Loucy (cell line): Measurements from ENCODE around the gene LRRC55.

Experiments used
- H2AFZ ChIP-seq: fragments of 200-600 bp; sonication (generic); 2 replicates; pipeline ENCODE4 v1.6.0; 2016; ENCODE audit warnings: antibody characterized with exemption, mild to moderate bottlenecking, low read length, moderate library complexity
- H3F3A ChIP-seq: fragments of 200-600 bp; 2 replicates; pipeline ENCODE4 v1.6.0; 2016; ENCODE audit warnings: antibody characterized with exemption, low read depth, mild to moderate bottlenecking
- H3K27me3 ChIP-seq: fragments of 200-600 bp; sonication (generic); 2 replicates; pipeline ENCODE4 v1.6.1; 2014; ENCODE audit warnings: low read length, mild to moderate bottlenecking; ENCODE audit not compliant: insufficient read depth, poor library complexity, severe bottlenecking
- H3K36me3 ChIP-seq: fragments of 200-600 bp; sonication (generic); 2 replicates; pipeline ENCODE4 v1.6.1; 2016; ENCODE audit warnings: low read length; ENCODE audit not compliant: insufficient read depth
- H3K4me1 ChIP-seq: fragments of 200-600 bp; sonication (generic); 2 replicates; pipeline ENCODE4 v1.5.1; 2014; ENCODE audit warnings: low read length, mild to moderate bottlenecking; ENCODE audit not compliant: insufficient read depth, poor library complexity, severe bottlenecking
- H3K4me2 ChIP-seq: fragments of 200-600 bp; sonication (generic); 2 replicates; pipeline ENCODE4 v1.6.0; 2014; ENCODE audit warnings: antibody characterized with exemption, low read length, low read depth, mild to moderate bottlenecking; ENCODE audit not compliant: poor library complexity, severe bottlenecking
- H3K4me3 ChIP-seq: fragments of 200-600 bp; sonication (generic); 2 replicates; pipeline ENCODE4 v1.5.1; 2014; ENCODE audit warnings: low read length, mild to moderate bottlenecking, mixed read lengths; ENCODE audit not compliant: poor library complexity, severe bottlenecking
- H3K79me2 ChIP-seq: fragments of 200-600 bp; sonication (generic); 2 replicates; pipeline ENCODE4 v1.6.1; 2014; ENCODE audit warnings: low read length; ENCODE audit not compliant: insufficient read depth
- H3K9ac ChIP-seq: fragments of 200-600 bp; sonication (generic); 2 replicates; pipeline ENCODE4 v1.6.0; 2014; ENCODE audit warnings: mild to moderate bottlenecking, low read depth, low read length, moderate library complexity; ENCODE audit not compliant: poor library complexity, severe bottlenecking
- H3K9me2 ChIP-seq: fragments of 200-600 bp; sonication (generic); replicated peaks from 2 replicates; pipeline ENCODE4 v1.6.1; 2016; ENCODE audit warnings: low read depth, low read length, mixed read lengths
- H3K9me3 ChIP-seq: fragments of 200-600 bp; sonication (generic); 2 replicates; pipeline ENCODE4 v1.6.1; 2014; ENCODE audit warnings: mild to moderate bottlenecking, antibody characterized with exemption, low read length, low read depth; ENCODE audit not compliant: insufficient read depth
- H4K20me1 ChIP-seq: fragments of 200-600 bp; sonication (generic); 2 replicates; pipeline ENCODE4 v1.6.0; 2014; ENCODE audit warnings: antibody characterized with exemption, low read length, mild to moderate bottlenecking; ENCODE audit not compliant: insufficient read depth, poor library complexity, severe bottlenecking
- EZH2phosphoT487 ChIP-seq: fragments of 200-600 bp; IDR thresholded peaks from 2 replicates; pipeline ENCODE4 v1.6.1; 2018; ENCODE audit warnings: antibody characterized with exemption, mild to moderate bottlenecking, moderate library complexity, borderline replicate concordance
- TF ChIP-seq, protein P1 (sequence below): fragments of 200-600 bp; sonication (generic); conservative IDR thresholded peaks from 2 replicates; pipeline ENCODE4 v1.5.1; 2014; ENCODE audit warnings: mild to moderate bottlenecking, antibody characterized with exemption, low read length

The LRRC55 gene, protein sequence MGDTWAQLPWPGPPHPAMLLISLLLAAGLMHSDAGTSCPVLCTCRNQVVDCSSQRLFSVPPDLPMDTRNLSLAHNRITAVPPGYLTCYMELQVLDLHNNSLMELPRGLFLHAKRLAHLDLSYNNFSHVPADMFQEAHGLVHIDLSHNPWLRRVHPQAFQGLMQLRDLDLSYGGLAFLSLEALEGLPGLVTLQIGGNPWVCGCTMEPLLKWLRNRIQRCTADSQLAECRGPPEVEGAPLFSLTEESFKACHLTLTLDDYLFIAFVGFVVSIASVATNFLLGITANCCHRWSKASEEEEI

DNA sequence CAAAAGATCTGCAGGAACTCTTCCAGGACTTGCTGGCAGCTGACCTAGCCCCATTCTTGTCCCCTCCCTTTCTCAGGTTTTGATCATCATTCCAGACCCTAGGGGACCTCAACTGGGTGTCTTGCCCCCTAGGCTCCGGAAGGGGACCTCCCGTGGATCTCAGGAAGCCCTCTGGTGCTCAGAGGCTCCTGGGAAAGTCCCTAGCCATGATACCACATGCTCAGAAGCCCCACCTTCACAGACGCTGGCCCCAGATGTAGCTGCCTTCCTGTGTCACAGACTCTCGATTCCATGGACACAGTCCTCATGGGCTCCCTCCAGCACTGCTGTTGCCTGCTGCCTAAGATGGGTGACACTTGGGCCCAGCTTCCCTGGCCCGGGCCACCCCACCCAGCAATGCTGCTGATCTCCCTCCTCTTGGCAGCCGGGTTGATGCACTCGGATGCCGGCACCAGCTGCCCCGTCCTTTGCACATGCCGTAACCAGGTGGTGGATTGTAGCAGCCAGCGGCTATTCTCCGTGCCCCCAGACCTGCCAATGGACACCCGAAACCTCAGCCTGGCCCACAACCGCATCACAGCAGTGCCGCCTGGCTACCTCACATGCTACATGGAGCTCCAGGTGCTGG, at the start of gene LRRC55:
LRRC55 (plus strand) TSS at position 276 of the 628 bp plus-strand sequence; CDS start at position 346, 70 bp downstream.
- H3K36me3 ChIP-seq, result no peaks in the 10 kb centered on the region
- no peaks in the 10 kb centered on the region for H3K4me1 ChIP-seq
- H3K4me2 ChIP-seq, result no peak within 1 kb of the TSS
- no peak within 1 kb of the TSS for H3K9ac ChIP-seq
- no peaks in the 10 kb centered on the region for H3K79me2 ChIP-seq
- no peak within 1 kb of the TSS for H3K4me3 ChIP-seq
- H3K27me3 ChIP-seq, result no peaks in the 10 kb centered on the region
- no peaks in the 10 kb centered on the region; the same call in 1 of the 2 replicates for H3K9me3 ChIP-seq
- no peaks in the 10 kb centered on the region for H3F3A ChIP-seq
- H4K20me1 ChIP-seq, result no peaks in the 10 kb centered on the region
- no peak within 1 kb of the TSS for H2AFZ ChIP-seq
- TF ChIP-seq, protein P1, sequence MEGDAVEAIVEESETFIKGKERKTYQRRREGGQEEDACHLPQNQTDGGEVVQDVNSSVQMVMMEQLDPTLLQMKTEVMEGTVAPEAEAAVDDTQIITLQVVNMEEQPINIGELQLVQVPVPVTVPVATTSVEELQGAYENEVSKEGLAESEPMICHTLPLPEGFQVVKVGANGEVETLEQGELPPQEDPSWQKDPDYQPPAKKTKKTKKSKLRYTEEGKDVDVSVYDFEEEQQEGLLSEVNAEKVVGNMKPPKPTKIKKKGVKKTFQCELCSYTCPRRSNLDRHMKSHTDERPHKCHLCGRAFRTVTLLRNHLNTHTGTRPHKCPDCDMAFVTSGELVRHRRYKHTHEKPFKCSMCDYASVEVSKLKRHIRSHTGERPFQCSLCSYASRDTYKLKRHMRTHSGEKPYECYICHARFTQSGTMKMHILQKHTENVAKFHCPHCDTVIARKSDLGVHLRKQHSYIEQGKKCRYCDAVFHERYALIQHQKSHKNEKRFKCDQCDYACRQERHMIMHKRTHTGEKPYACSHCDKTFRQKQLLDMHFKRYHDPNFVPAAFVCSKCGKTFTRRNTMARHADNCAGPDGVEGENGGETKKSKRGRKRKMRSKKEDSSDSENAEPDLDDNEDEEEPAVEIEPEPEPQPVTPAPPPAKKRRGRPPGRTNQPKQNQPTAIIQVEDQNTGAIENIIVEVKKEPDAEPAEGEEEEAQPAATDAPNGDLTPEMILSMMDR, result no peak
- no peak for TF ChIP-seq EZH2phosphoT487
- no peaks in the 10 kb centered on the region for H3K9me2 ChIP-seq

DNA sequence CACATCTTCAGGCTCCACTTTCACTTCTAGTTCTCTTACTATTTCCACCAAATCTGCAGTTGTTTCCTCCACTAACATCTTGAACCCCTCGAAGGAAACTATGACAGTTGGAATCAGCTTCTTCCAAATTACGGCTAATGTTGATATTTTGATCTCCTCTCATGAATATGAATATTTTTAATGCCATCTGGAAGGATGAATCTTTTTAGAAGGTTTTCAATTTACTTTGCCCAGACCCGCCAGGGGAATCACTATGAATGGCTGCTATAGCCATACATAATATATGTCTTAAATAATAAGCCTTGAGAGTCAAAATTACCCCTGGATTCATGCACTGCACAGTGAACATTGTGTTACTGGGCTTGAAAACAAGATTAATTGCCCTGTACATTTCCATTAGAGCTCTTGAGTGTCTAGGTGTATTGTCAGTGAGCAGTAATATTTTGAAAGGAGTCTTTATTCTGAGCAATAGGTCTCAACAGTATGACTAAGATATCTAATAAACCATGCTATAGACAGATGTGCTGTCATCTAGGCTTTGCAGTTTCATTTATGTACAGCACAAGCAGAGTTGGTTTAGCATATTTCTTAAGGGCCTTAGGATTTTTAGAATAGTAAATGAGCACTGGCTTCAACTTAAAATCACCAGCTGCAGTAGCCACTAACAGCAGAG, 48.3 kb upstream of the LRRC55 start:
- Histone ChIP-seq H3K27me3 (no peaks in the 10 kb centered on the region), H3K9me3 (no peaks in the 10 kb centered on the region), H3K79me2 (no peaks in the 10 kb centered on the region), H2AFZ (no peak overlapping the region), H4K20me1 (no peaks in the 10 kb centered on the region), H3F3A (no peaks in the 10 kb centered on the region), H3K9ac (no peak overlapping the region), H3K4me2 (no peak overlapping the region), H3K9me2 (no peaks in the 10 kb centered on the region), H3K4me1 (no peaks in the 10 kb centered on the region), H3K36me3 (no peaks in the 10 kb centered on the region), H3K4me3 (no peak overlapping the region)
- TF ChIP-seq, protein P1, result no peak
- no peak for TF ChIP-seq EZH2phosphoT487

DNA sequence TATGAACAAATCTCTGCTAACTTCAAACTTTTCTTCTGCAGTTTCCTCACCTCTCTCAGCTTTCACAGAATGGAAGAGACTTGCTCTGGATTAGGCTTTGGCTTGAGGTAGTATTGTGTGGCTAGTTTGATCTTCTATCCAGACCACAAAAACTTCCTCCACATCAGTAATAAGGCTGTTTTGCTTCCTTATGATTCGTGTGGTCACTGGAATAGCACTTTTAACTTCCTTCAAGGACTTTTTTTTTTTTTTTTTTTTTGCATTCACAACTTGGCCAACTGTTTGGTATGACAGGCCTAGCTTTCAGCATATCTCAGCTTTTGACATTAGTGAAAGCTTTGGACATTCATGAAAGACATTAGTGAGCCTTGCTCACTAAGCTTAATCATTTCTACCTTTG, 47.5 kb upstream of the LRRC55 start:
- no peaks in the 10 kb centered on the region for H3K27me3 ChIP-seq
- H4K20me1 ChIP-seq, result no peaks in the 10 kb centered on the region
- TF ChIP-seq EZH2phosphoT487, result no peak
- TF ChIP-seq, protein P1, result no peak
- no peaks in the 10 kb centered on the region for H3K9me3 ChIP-seq
- H3K4me1 ChIP-seq, result no peaks in the 10 kb centered on the region
- no peak overlapping the region for H3K9ac ChIP-seq
- H3K36me3 ChIP-seq, result no peaks in the 10 kb centered on the region
- no peak overlapping the region for H2AFZ ChIP-seq
- H3K4me2 ChIP-seq, result no peak overlapping the region
- no peaks in the 10 kb centered on the region for H3F3A ChIP-seq
- no peaks in the 10 kb centered on the region for H3K79me2 ChIP-seq
- no peaks in the 10 kb centered on the region for H3K9me2 ChIP-seq
- H3K4me3 ChIP-seq, result no peak overlapping the region
